Neuron (in vitro differentiated cells): Measurements from ENCODE around the gene YBX2.

Source experiments
- H2AFZ ChIP-seq: one replicate; pipeline ENCODE4 v1.6.1; 2013; ENCODE audit warnings: low read depth, mild to moderate bottlenecking, inconsistent platforms, low read length, moderate library complexity
- H3K27me3 ChIP-seq: one replicate; pipeline ENCODE4 v1.6.1; 2013; ENCODE audit warnings: low read length; ENCODE audit not compliant: insufficient read depth
- H3K36me3 ChIP-seq: one replicate; pipeline ENCODE4 v1.6.1; 2013; ENCODE audit warnings: low read length; ENCODE audit not compliant: insufficient read depth
- H3K4me1 ChIP-seq: one replicate; pipeline ENCODE4 v1.6.1; 2013; ENCODE audit warnings: low read length; ENCODE audit not compliant: insufficient read depth
- H3K4me3 ChIP-seq: 2 replicates; pipeline ENCODE4 v1.5.1; 2013; ENCODE audit warnings: mild to moderate bottlenecking, low read length, moderate library complexity
- H3K9me3 ChIP-seq: one replicate; pipeline ENCODE4 v1.6.1; 2013; ENCODE audit warnings: low read length

YBX2 gene

GRCh38 chr17:7261379-7262191 lies 32.9 kb downstream of the YBX2 start:
- Histone ChIP-seq H3K4me3 (no peak overlapping the region), H3K36me3 (peaks cover 25% of the 10 kb centered on the region), H3K4me1 (peaks cover 3% of the 10 kb centered on the region), H3K9me3 (peaks cover 6% of the 10 kb centered on the region), H2AFZ (no peak overlapping the region), H3K27me3 (peaks cover 45% of the 10 kb centered on the region)

- peaks cover 43% of the 10 kb centered on the region for H3K27me3 ChIP-seq
- peaks cover 3% of the 10 kb centered on the region for H3K4me1 ChIP-seq
- H3K36me3 ChIP-seq, result peaks cover 33% of the 10 kb centered on the region
- peaks cover 6% of the 10 kb centered on the region for H3K9me3 ChIP-seq
- no peak overlapping the region for H3K4me3 ChIP-seq
- no peak overlapping the region for H2AFZ ChIP-seq
Observed at GRCh38 chr17:7260651-7261378, 33.6 kb downstream of the YBX2 start.

- H3K4me3 ChIP-seq, result no peak overlapping the region
- H2AFZ ChIP-seq, result no peak overlapping the region
- H3K27me3 ChIP-seq, result peaks cover 43% of the 10 kb centered on the region
- peaks cover 3% of the 10 kb centered on the region for H3K4me1 ChIP-seq
- peaks cover 36% of the 10 kb centered on the region for H3K36me3 ChIP-seq
- H3K9me3 ChIP-seq, result peaks cover 6% of the 10 kb centered on the region
Observed at GRCh38 chr17:7260151-7260550, 34.3 kb downstream of the YBX2 start.

- H3K4me3 ChIP-seq, result no peak overlapping the region
- H2AFZ ChIP-seq, result no peak overlapping the region
- H3K27me3 ChIP-seq, result peaks cover 43% of the 10 kb centered on the region
- H3K9me3 ChIP-seq, result peaks cover 6% of the 10 kb centered on the region
- peaks cover 3% of the 10 kb centered on the region for H3K4me1 ChIP-seq
- H3K36me3 ChIP-seq, result peaks cover 42% of the 10 kb centered on the region
Observed at GRCh38 chr17:7259555-7259889, 34.9 kb downstream of the YBX2 start.

- H3K27me3 ChIP-seq, result peaks cover 38% of the 10 kb centered on the region
- peaks cover 3% of the 10 kb centered on the region for H3K4me1 ChIP-seq
- H3K9me3 ChIP-seq, result peaks cover 6% of the 10 kb centered on the region
- peaks cover 48% of the 10 kb centered on the region for H3K36me3 ChIP-seq
- H3K4me3 ChIP-seq, result no peak overlapping the region
- no peak overlapping the region for H2AFZ ChIP-seq
Observed at GRCh38 chr17:7258731-7259554, 35.5 kb downstream of the YBX2 start.

GRCh38 chr17:7256766-7257456 lies 37.5 kb downstream of the YBX2 start:
- peaks cover 17% of the 10 kb centered on the region for H3K27me3 ChIP-seq
- H2AFZ ChIP-seq, result no peak overlapping the region
- H3K36me3 ChIP-seq, result peaks cover 54% of the 10 kb centered on the region
- H3K4me3 ChIP-seq, result no peak overlapping the region
- H3K9me3 ChIP-seq, result peaks cover 6% of the 10 kb centered on the region
- H3K4me1 ChIP-seq, result peaks cover 8% of the 10 kb centered on the region

GRCh38 chr17:7254511-7254910 lies 39.9 kb downstream of the YBX2 start:
- H2AFZ ChIP-seq, result no peak overlapping the region
- H3K9me3 ChIP-seq, result no peaks in the 10 kb centered on the region
- peaks cover 19% of the 10 kb centered on the region for H3K4me1 ChIP-seq
- H3K27me3 ChIP-seq, result no peaks in the 10 kb centered on the region
- H3K36me3 ChIP-seq, result peaks cover 50% of the 10 kb centered on the region
- no peak overlapping the region for H3K4me3 ChIP-seq

- no peak overlapping the region for H2AFZ ChIP-seq
- peak overlapping the region; percentile 92 for H3K4me3 ChIP-seq
- H3K36me3 ChIP-seq, result peaks cover 36% of the 10 kb centered on the region
- H3K4me1 ChIP-seq, result peaks cover 26% of the 10 kb centered on the region
- H3K9me3 ChIP-seq, result no peaks in the 10 kb centered on the region
- H3K27me3 ChIP-seq, result no peaks in the 10 kb centered on the region
Observed at GRCh38 chr17:7253082-7253481, 41.4 kb downstream of the YBX2 start.

GRCh38 chr17:7252176-7253043 lies 42.0 kb downstream of the YBX2 start, which contains the start of gene ELP5:
Gene ELP5, plus strand, starts transcription at chr17:7252215. Its CDS starts 336 bp downstream, at chr17:7252551.
- Histone ChIP-seq H3K36me3 (peaks cover 33% of the 10 kb centered on the region), H3K27me3 (no peaks in the 10 kb centered on the region), H3K9me3 (no peaks in the 10 kb centered on the region), H3K4me1 (peaks cover 26% of the 10 kb centered on the region), H2AFZ (peak within 1 kb of the TSS; percentile 47), H3K4me3 (peak within 1 kb of the TSS; percentile 92)

GRCh38 chr17:7251661-7252175 lies 42.7 kb downstream of the YBX2 start, which contains the start of gene CTDNEP1:
Gene CTDNEP1, minus strand, starts transcription at chr17:7251734. Its CDS starts 438 bp downstream, at chr17:7251296.
- H3K4me3 ChIP-seq, result peak within 1 kb of the TSS; percentile 92
- H2AFZ ChIP-seq, result peak within 1 kb of the TSS; percentile 47
- H3K27me3 ChIP-seq, result no peaks in the 10 kb centered on the region
- H3K36me3 ChIP-seq, result peaks cover 35% of the 10 kb centered on the region
- peaks cover 26% of the 10 kb centered on the region for H3K4me1 ChIP-seq
- no peaks in the 10 kb centered on the region for H3K9me3 ChIP-seq

GRCh38 chr17:7250695-7251627 lies 43.5 kb downstream of the YBX2 start:
- peaks cover 35% of the 10 kb centered on the region for H3K36me3 ChIP-seq
- H3K27me3 ChIP-seq, result no peaks in the 10 kb centered on the region
- no peak overlapping the region for H2AFZ ChIP-seq
- peak overlapping the region; percentile 92 for H3K4me3 ChIP-seq
- H3K4me1 ChIP-seq, result peaks cover 26% of the 10 kb centered on the region
- H3K9me3 ChIP-seq, result no peaks in the 10 kb centered on the region
